Measurements from ENCODE around the gene PTPRN2.
"Not testable (repeated sequence)": the region's sequence is repeated elsewhere in the genome, so short reads cannot be mapped to it uniquely, and the experiment has no call there.

Gene PTPRN2

GRCh38 chr7:158470336-158470735 is 117.3 kb downstream of the PTPRN2 start:
- Histone ChIP-seq H3K4me1 (ENCODE audit: control insufficient read depth, insufficient read depth, low read length) (no peaks in the 10 kb centered on the region), H3K27me3 (ENCODE audit: control insufficient read depth, insufficient read depth, low read length) (no peaks in the 10 kb centered on the region), H3K4me3 (ENCODE audit: low read length) (no peak overlapping the region), H3K9me3 (ENCODE audit: control insufficient read depth, low read length) (no peaks in the 10 kb centered on the region), H3K9ac (ENCODE audit: low read length) (no peak overlapping the region), H3K36me3 (ENCODE audit: control insufficient read depth, insufficient read depth, low read length) (no peaks in the 10 kb centered on the region)

GRCh38 chr7:158469396-158470051 is 118.1 kb downstream of the PTPRN2 start:
- Histone ChIP-seq H3K4me1 (ENCODE audit: control insufficient read depth, insufficient read depth, low read length) (no peaks in the 10 kb centered on the region), H3K9me3 (ENCODE audit: control insufficient read depth, low read length) (no peaks in the 10 kb centered on the region), H3K27me3 (ENCODE audit: control insufficient read depth, insufficient read depth, low read length) (no peaks in the 10 kb centered on the region), H3K9ac (ENCODE audit: low read length) (no peak overlapping the region), H3K4me3 (ENCODE audit: low read length) (no peak overlapping the region), H3K36me3 (ENCODE audit: control insufficient read depth, insufficient read depth, low read length) (no peaks in the 10 kb centered on the region)

GRCh38 chr7:158468700-158469296 is 118.8 kb downstream of the PTPRN2 start:
- no peaks in the 10 kb centered on the region for H3K27me3 ChIP-seq (ENCODE audit: control insufficient read depth, insufficient read depth, low read length)
- H3K9me3 ChIP-seq (ENCODE audit: control insufficient read depth, low read length): no peaks in the 10 kb centered on the region
- H3K9ac ChIP-seq (ENCODE audit: low read length): no peak overlapping the region
- no peaks in the 10 kb centered on the region for H3K36me3 ChIP-seq (ENCODE audit: control insufficient read depth, insufficient read depth, low read length)
- no peaks in the 10 kb centered on the region for H3K4me1 ChIP-seq (ENCODE audit: control insufficient read depth, insufficient read depth, low read length)
- no peak overlapping the region for H3K4me3 ChIP-seq (ENCODE audit: low read length)

DNA sequence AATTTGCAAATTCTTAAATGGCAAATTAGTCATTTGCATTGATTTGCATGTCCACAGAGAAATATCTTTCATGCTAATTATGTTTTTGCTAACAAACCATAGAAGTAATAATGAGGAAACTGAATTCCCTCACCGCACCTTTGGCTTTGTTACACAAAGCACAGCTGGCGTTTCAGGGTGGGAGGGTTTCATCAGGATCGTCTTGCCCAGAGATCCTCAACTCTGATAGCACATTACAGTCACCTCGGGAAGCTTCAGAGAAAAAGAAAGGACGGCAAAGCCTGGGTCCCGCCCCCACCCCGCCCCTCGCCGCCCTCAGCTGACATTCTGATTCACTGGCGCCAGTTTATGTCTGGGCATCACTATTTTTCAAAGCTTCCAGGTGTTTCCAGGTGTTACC is 119.4 kb downstream of the PTPRN2 start:
- no peaks in the 10 kb centered on the region for H3K36me3 ChIP-seq (ENCODE audit: control insufficient read depth, insufficient read depth, low read length)
- no peak overlapping the region for H3K9ac ChIP-seq (ENCODE audit: low read length)
- no peaks in the 10 kb centered on the region for H3K4me1 ChIP-seq (ENCODE audit: control insufficient read depth, insufficient read depth, low read length)
- no peaks in the 10 kb centered on the region for H3K27me3 ChIP-seq (ENCODE audit: control insufficient read depth, insufficient read depth, low read length)
- no peak overlapping the region for H3K4me3 ChIP-seq (ENCODE audit: low read length)
- H3K9me3 ChIP-seq (ENCODE audit: control insufficient read depth, low read length): no peaks in the 10 kb centered on the region

GRCh38 chr7:158467562-158467961 is 120.1 kb downstream of the PTPRN2 start:
- H3K27me3 ChIP-seq (ENCODE audit: control insufficient read depth, insufficient read depth, low read length): no peaks in the 10 kb centered on the region
- no peak overlapping the region for H3K4me3 ChIP-seq (ENCODE audit: low read length)
- no peaks in the 10 kb centered on the region for H3K36me3 ChIP-seq (ENCODE audit: control insufficient read depth, insufficient read depth, low read length)
- H3K9ac ChIP-seq (ENCODE audit: low read length): no peak overlapping the region
- no peaks in the 10 kb centered on the region for H3K4me1 ChIP-seq (ENCODE audit: control insufficient read depth, insufficient read depth, low read length)
- no peaks in the 10 kb centered on the region for H3K9me3 ChIP-seq (ENCODE audit: control insufficient read depth, low read length)

DNA sequence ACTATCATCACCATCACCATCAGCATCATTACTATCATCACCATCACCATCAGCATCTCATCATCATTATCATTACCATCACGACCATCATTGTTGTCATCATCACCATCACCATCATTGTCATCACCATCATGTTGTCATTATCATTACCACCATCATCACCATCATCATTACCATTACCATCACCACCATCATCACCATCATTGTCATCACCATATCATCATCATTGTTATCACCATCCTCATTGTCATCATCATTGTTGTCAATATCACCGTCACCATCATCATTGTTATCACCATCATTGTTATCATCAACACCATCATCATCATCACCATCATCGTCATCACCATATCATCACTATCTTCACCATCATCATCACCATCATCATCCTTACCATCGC is 124.3 kb downstream of the PTPRN2 start:
- no peaks in the 10 kb centered on the region for H3K4me1 ChIP-seq (ENCODE audit: control insufficient read depth, insufficient read depth, low read length)
- no peak overlapping the region for H3K4me3 ChIP-seq (ENCODE audit: low read length)
- no peaks in the 10 kb centered on the region for H3K27me3 ChIP-seq (ENCODE audit: control insufficient read depth, insufficient read depth, low read length)
- no peaks in the 10 kb centered on the region for H3K9me3 ChIP-seq (ENCODE audit: control insufficient read depth, low read length)
- no peaks in the 10 kb centered on the region for H3K36me3 ChIP-seq (ENCODE audit: control insufficient read depth, insufficient read depth, low read length)
- H3K9ac ChIP-seq (ENCODE audit: low read length): no peak overlapping the region

DNA sequence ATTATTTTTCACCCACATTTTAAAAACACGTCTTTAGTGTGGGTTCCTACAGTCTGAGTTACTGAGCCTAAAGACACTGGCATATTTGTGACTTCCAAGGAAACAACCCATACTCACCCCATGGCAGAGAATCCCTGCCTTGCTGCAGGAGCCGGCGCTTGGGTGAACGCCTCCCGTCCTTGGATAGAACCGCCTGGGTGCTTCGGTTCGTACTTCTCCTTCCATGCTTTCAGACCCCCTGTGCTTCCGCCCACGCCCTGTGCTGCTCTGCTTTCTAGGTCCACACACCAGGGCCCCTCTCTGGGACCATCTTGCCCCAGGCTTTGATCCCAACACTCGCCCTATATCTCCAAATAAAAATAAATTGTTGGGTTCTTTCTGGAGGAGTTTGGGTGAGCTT is 125.8 kb downstream of the PTPRN2 start:
- Histone ChIP-seq H3K4me1 (ENCODE audit: control insufficient read depth, insufficient read depth, low read length) (no peaks in the 10 kb centered on the region), H3K4me3 (ENCODE audit: low read length) (no peak overlapping the region), H3K27me3 (ENCODE audit: control insufficient read depth, insufficient read depth, low read length) (no peaks in the 10 kb centered on the region), H3K9me3 (ENCODE audit: control insufficient read depth, low read length) (no peaks in the 10 kb centered on the region), H3K36me3 (ENCODE audit: control insufficient read depth, insufficient read depth, low read length) (no peaks in the 10 kb centered on the region), H3K9ac (ENCODE audit: low read length) (no peak overlapping the region)

DNA sequence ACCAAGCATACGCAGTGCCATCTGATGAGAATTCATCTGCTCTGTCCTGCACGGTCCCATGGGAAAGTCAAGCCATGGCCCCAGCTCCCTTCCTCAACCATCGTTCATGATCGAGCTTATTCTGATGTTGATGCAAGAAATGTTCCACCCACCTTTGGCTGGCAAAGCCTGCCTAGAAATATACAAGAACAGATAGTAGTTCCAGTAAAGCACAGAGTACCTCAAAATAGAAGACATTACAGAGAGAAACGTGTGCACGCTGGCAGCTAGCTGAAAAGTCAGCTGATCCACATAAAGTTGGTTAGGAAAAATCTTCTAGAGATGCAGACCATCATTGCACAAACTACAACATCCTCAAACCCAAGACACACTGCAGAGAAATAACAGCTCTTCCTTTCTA is 127.0 kb downstream of the PTPRN2 start:
- Histone ChIP-seq H3K9me3 (ENCODE audit: control insufficient read depth, low read length) (no peaks in the 10 kb centered on the region), H3K27me3 (ENCODE audit: control insufficient read depth, insufficient read depth, low read length) (no peaks in the 10 kb centered on the region), H3K36me3 (ENCODE audit: control insufficient read depth, insufficient read depth, low read length) (no peaks in the 10 kb centered on the region), H3K4me1 (ENCODE audit: control insufficient read depth, insufficient read depth, low read length) (no peaks in the 10 kb centered on the region), H3K4me3 (ENCODE audit: low read length) (no peak overlapping the region), H3K9ac (ENCODE audit: low read length) (no peak overlapping the region)

- Histone ChIP-seq H3K27me3 (ENCODE audit: control insufficient read depth, insufficient read depth, low read length) (no peaks in the 10 kb centered on the region), H3K9ac (ENCODE audit: low read length) (no peak overlapping the region), H3K36me3 (ENCODE audit: control insufficient read depth, insufficient read depth, low read length) (no peaks in the 10 kb centered on the region), H3K9me3 (ENCODE audit: control insufficient read depth, low read length) (no peaks in the 10 kb centered on the region), H3K4me1 (ENCODE audit: control insufficient read depth, insufficient read depth, low read length) (no peaks in the 10 kb centered on the region), H3K4me3 (ENCODE audit: low read length) (no peak overlapping the region)
These were observed 128.8 kb downstream of the PTPRN2 start for GRCh38 chr7:158458716-158459282.

DNA sequence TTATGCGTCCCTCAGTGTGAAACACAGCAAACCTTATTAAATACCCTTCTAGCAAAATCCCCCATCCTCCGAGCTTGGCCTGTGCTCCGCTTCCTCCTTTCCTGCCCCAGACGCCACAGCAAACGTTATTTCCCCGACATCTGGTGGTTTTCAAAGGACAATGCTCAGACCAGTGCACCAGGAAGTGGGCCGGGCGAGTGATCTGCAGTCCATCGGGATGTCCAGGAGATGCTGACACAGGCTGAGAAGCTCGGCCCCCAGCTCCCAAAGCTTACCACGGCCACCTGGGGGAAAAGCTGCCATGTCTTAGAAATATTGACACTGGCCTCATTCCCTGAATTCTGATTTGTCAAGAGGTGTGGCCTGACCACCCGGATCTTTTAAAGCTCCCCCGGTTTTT is 129.5 kb downstream of the PTPRN2 start:
- Histone ChIP-seq H3K36me3 (ENCODE audit: control insufficient read depth, insufficient read depth, low read length) (no peaks in the 10 kb centered on the region), H3K27me3 (ENCODE audit: control insufficient read depth, insufficient read depth, low read length) (no peaks in the 10 kb centered on the region), H3K4me3 (ENCODE audit: low read length) (no peak overlapping the region), H3K9ac (ENCODE audit: low read length) (no peak overlapping the region), H3K9me3 (ENCODE audit: control insufficient read depth, low read length) (no peaks in the 10 kb centered on the region), H3K4me1 (ENCODE audit: control insufficient read depth, insufficient read depth, low read length) (no peaks in the 10 kb centered on the region)

- H3K4me3 ChIP-seq (ENCODE audit: low read length); H3K9ac ChIP-seq (ENCODE audit: low read length); H3K36me3 ChIP-seq (ENCODE audit: control insufficient read depth, insufficient read depth, low read length); H3K4me1 ChIP-seq (ENCODE audit: control insufficient read depth, insufficient read depth, low read length); H3K9me3 ChIP-seq (ENCODE audit: control insufficient read depth, low read length); H3K27me3 ChIP-seq (ENCODE audit: control insufficient read depth, insufficient read depth, low read length): not testable (repeated sequence)
These were observed 130.0 kb downstream of the PTPRN2 start for GRCh38 chr7:158457586-158457985.

DNA sequence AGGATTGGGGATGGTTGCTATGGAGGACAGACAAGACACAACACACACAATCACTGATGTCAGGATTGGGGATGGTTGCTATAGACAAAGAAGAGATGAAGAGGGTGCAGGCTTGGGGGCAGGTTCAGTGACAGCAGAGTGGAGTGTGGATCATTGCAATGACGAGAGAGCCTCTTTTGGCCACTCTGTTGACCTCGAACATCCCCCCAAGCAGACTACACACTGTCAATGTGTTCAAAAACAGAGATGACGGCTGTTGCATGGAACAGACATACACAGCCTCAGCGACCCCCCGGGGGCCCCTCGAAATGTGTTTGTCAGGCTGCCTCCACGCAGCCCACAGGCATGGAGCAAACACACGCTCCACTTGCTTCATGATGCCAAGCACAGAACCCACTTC is 133.0 kb downstream of the PTPRN2 start:
- Histone ChIP-seq H3K27me3 (ENCODE audit: control insufficient read depth, insufficient read depth, low read length) (no peaks in the 10 kb centered on the region), H3K9ac (ENCODE audit: low read length) (no peak overlapping the region), H3K36me3 (ENCODE audit: control insufficient read depth, insufficient read depth, low read length) (no peaks in the 10 kb centered on the region), H3K4me1 (ENCODE audit: control insufficient read depth, insufficient read depth, low read length) (no peaks in the 10 kb centered on the region), H3K4me3 (ENCODE audit: low read length) (no peak overlapping the region), H3K9me3 (ENCODE audit: control insufficient read depth, low read length) (no peaks in the 10 kb centered on the region)

Data from mucosa of stomach (tissue), 1 donor.